Mucosa of stomach (tissue), 1 donor: ENCODE measurements around the gene AGFG1.

Source experiments
- H3K27me3 ChIP-seq: one replicate; pipeline ENCODE4 v1.7.0; 2013; ENCODE audit warnings: mild to moderate bottlenecking, low read length; ENCODE audit not compliant: control insufficient read depth, insufficient read depth
- H3K36me3 ChIP-seq: one replicate; pipeline ENCODE4 v1.7.0; 2013; ENCODE audit warnings: low read length; ENCODE audit not compliant: control insufficient read depth, insufficient read depth
- H3K4me1 ChIP-seq: one replicate; pipeline ENCODE4 v1.7.0; 2013; ENCODE audit warnings: mild to moderate bottlenecking, low read length; ENCODE audit not compliant: control insufficient read depth, insufficient read depth
- H3K4me3 ChIP-seq: one replicate; pipeline ENCODE4 v1.7.0; 2013; ENCODE audit warnings: low read length
- H3K9ac ChIP-seq: one replicate; pipeline ENCODE4 v1.7.0; 2013; ENCODE audit warnings: mild to moderate bottlenecking, low read length, moderate library complexity
- H3K9me3 ChIP-seq: one replicate; pipeline ENCODE4 v1.7.0; 2013; ENCODE audit warnings: mild to moderate bottlenecking, low read length, moderate library complexity; ENCODE audit not compliant: control insufficient read depth
- donor health status: Pancreatic carcinoma.

The AGFG1 gene

DNA sequence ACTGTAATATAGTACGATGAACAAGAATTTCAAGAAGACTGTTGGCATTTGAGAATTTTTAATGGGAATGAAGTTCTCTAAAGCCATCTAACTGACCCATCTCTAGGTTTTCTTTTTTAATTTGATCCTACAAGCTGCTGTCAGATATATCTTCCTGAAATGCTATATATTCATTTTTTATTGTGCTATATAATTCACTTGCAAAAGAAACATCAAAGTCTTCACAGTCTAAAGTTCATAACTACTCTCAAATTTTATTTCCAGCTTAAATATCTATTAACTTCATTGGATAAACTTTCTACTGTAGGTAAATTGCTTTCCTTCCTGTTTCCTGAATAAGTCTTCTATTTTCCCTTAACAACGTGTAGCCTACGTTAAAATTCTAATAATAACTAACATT is 130.4 kb downstream of the AGFG1 start:
- H3K9ac ChIP-seq, result no peak overlapping the region
- H3K4me1 ChIP-seq, result no peaks in the 10 kb centered on the region
- H3K36me3 ChIP-seq, result no peaks in the 10 kb centered on the region
- no peaks in the 10 kb centered on the region for H3K9me3 ChIP-seq
- H3K27me3 ChIP-seq, result no peaks in the 10 kb centered on the region
- H3K4me3 ChIP-seq, result no peak overlapping the region

DNA sequence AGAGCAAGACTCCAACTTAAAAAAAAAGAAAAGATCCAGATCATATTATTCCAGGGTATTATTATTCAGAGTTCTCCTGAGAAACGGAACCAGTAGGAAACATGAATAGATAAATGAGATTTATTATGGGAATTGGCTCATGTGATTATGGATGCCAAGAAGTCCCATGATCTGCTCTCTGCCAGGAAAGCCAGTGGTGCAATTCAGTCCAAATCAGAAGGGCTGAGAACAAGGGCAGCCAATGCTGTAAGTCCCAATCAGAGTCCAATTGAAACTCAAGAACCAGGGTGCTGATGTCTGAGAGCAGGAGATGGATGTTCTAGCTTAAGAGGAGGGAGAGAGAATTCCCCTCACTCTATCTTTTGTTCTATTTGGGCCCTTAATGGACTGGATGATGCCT is 134.5 kb downstream of the AGFG1 start:
- H3K9ac ChIP-seq, result no peak overlapping the region
- H3K27me3 ChIP-seq, result no peaks in the 10 kb centered on the region
- no peaks in the 10 kb centered on the region for H3K36me3 ChIP-seq
- H3K9me3 ChIP-seq, result no peaks in the 10 kb centered on the region
- H3K4me1 ChIP-seq, result no peaks in the 10 kb centered on the region
- H3K4me3 ChIP-seq, result no peak overlapping the region

DNA sequence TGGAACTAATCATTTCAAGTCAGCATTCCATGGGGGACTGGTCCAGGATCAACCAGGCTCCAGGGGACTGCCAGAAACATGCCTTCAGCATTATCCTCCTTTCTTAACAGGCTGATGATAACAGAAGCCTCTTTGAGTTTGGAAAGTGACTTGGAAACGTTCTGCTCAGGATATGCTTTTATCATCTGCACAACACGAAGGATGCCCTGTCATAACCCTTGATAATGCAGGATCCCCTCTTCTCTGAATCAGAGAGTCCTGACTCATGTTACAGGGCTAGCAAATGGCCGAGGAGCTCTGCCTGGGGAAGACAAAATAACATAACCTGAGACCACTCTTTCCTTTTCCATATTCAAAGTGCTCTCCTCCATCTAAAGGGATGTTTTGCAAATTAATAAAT is 136.0 kb downstream of the AGFG1 start:
- H3K27me3 ChIP-seq, result no peaks in the 10 kb centered on the region
- H3K9me3 ChIP-seq, result no peaks in the 10 kb centered on the region
- H3K36me3 ChIP-seq, result no peaks in the 10 kb centered on the region
- H3K9ac ChIP-seq, result no peak overlapping the region
- no peaks in the 10 kb centered on the region for H3K4me1 ChIP-seq
- H3K4me3 ChIP-seq, result no peak overlapping the region

DNA sequence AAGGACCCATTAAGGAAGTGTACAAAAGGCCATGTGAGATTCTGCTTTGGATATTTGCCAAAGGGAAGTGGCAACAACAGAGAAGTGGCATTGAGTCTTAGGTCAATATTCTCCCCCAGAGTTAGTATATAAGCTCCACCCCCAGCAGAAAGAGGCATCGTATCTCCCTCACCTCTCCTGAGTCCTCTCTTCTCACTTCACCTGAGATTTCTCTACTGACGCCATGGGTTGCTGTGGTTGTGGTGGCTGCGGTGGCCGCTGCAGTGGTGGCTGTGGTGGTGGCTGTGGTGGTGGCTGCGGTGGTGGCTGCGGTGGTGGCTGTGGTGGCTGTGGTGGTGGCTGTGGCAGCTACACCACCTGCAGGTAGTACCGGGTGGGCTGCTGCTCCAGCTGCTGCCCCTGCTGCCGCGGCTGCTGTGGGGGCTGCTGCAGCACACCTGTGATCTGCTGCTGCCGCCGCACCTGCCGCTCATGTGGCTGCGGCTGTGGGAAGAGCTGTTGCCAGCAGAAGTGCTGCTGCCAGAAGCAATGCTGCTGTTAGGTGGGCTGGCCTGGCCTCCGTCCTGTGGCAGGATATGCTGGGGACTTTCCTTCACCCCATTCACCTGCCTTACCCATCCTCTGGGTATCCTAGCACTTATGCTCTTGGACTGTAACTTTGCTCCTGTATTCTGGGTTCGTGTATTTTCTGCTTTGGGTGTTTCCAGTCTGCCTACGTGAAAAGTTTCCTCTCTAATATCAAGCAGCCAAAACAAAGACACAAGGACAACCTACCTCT is 136.8 kb downstream of the AGFG1 start:
- H3K4me1 ChIP-seq, result no peaks in the 10 kb centered on the region
- H3K36me3 ChIP-seq, result no peaks in the 10 kb centered on the region
- H3K27me3 ChIP-seq, result no peaks in the 10 kb centered on the region
- no peaks in the 10 kb centered on the region for H3K9me3 ChIP-seq
- H3K9ac ChIP-seq, result no peak overlapping the region
- H3K4me3 ChIP-seq, result no peak overlapping the region

DNA sequence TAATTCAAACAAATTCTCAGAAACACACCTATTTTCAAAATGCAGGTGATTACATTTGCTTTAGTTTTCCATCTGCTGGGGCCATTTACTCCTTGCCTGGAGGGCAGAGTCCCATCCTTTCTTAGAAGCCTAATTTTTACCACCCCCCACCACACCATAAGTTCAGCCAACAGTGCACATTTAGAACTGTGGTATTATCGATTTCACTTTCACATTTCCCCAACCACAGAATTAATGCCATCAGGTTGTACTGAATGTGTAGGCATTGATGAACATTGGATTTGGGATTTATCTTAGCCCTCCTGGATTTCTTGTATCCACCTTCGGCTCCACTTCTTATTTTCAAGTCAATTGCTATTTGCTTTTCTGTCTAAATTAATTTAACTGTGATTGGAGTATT is 138.2 kb downstream of the AGFG1 start:
- Histone ChIP-seq H3K36me3 (no peaks in the 10 kb centered on the region), H3K4me1 (no peaks in the 10 kb centered on the region), H3K27me3 (no peaks in the 10 kb centered on the region), H3K9ac (no peak overlapping the region), H3K4me3 (no peak overlapping the region), H3K9me3 (no peaks in the 10 kb centered on the region)
